Psoas muscle (tissue), 8 donors: ENCODE data around the gene GALNT14. TPM values are rescaled to one million over a fixed set of nuclear protein-coding genes. Genes with fewer than 3 reads are reported as not detected.

ENCODE experiments used
- ATAC-seq, 4 donors: fragments of 200-7000 bp; cut with Tn5 transposase; one replicate each; pipeline ENCODE4 v1.9.1; 2020; ENCODE audit warnings: moderate library complexity in 3 of 4, mild to moderate bottlenecking in 2 of 4
- DNase-seq, 2 donors: peaks; one replicate each; pipeline ENCODE4 v3.0.0-alpha.2; 2020
- H3K27ac ChIP-seq: fragments of 200-600 bp; one replicate; pipeline ENCODE4 v1.8.0; 2022
- H3K27me3 ChIP-seq, 3 donors: fragments of 200-600 bp in 1 of 3; one replicate each; pipeline versions ENCODE4 v1.6.1 to v1.8.0; 2013 to 2022; ENCODE audit warnings: low read length in 2 of 3, mild to moderate bottlenecking in 2 of 3, moderate library complexity in 1 of 3; ENCODE audit not compliant: insufficient read depth in 3 of 3
- H3K36me3 ChIP-seq, 2 donors: fragments of 200-600 bp in 1 of 2; one replicate each; pipeline versions ENCODE4 v1.6.1 to v1.8.0; 2013 to 2022; ENCODE audit warnings: low read depth in 1 of 2, mild to moderate bottlenecking in 1 of 2, moderate library complexity in 1 of 2; ENCODE audit not compliant: insufficient read depth in 1 of 2
- H3K4me1 ChIP-seq: fragments of 200-600 bp; one replicate; pipeline ENCODE4 v1.8.0; 2022
- H3K4me3 ChIP-seq: fragments of 200-600 bp; one replicate; pipeline ENCODE4 v1.8.0; 2022; ENCODE audit warnings: mild to moderate bottlenecking
- H3K9me3 ChIP-seq: fragments of 200-600 bp; one replicate; pipeline ENCODE4 v1.8.0; 2022
- whole genome bisulfite sequencing, 3 donors: extraction: QIAGEN DNeasy Blood & Tissue Kit; methylation state at CpG; one replicate each; pipeline versions ENCODE4 v1.1.6 to v1.1.7; 2013; 5-methylcytosine and 5-hydroxymethylcytosine counted together
- intact Hi-C, 2 donors: fragments of 100-400 bp; cut with DNase I; formaldehyde crosslinking; loops; one replicate each; pipeline versions ENCODE4 v1.11.0 to v1.14.2; 2022
- polyA plus RNA-seq, 3 donors: library from polyadenylated mRNA; stranded (reverse); fragments of 200-250 nt; gene quantifications; one replicate each; pipeline ENCODE4 v1.2.3, GENCODE V29; 2013
- total RNA-seq, 4 donors: library from RNA; stranded (reverse); fragmentation: NEBNext Ultra II Directional in 2 of 4; extraction: Animal tissue kit (Norgen Biotek cat#: 25700) in 2 of 4; gene quantifications; one replicate each; pipeline versions ENCODE4 v1.2.1 to v1.2.4, GENCODE V29; 2021 to 2023
- TF ChIP-seq, protein P1 (sequence below): fragments of 200-600 bp; IDR thresholded peaks from one replicate; pipeline ENCODE4 v1.8.0; 2022; ENCODE audit warnings: antibody characterized with exemption
- donor health status: healthy with polysubstance abuse.
- donor health status: DM: no; HTN: no; CAD: no; lungs with moderate emphysema.
- donor health status: Bipolar disorder and iron deficiency.
- donor health status: healthy.
- donor health status: DM: yes; HTN: yes; CAD: no.
- donor health status: DM: no; HTN: no; CAD: no.
- donor health status: DM: no; HTN: no; CAD: no.
- donor health status: DM: yes; HTN: yes; CAD: no.

Gene GALNT14
- total and polyA plus RNA-seq, 7 donors = 0.13 to 0.54 (median 0.24) TPM; not detected in 1

DNA sequence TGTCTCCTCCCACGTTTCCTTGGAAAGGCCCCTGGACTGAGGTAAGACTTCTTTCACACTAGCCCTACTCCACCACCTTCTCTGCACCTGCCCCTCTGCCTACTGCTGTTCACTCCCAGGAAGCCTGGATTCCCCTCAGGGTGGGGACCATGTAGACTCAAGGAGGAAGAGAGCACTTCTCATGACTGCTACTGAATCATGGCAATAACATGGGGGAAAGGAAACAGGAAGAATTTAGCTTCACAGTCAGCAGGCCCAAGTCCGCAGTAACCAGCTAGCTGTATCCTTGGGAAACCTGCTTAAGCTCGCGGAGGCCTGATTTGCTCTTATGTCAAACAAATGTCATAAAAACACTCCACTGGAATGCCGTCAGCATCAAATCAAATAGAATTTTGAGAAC is 204.7 kb downstream of the GALNT14 start:
- Histone ChIP-seq H3K27ac (no peak overlapping the region), H3K4me3 (no peak overlapping the region), H3K4me1 (no peaks in the 10 kb centered on the region), H3K27me3 (no peaks in the 10 kb centered on the region), H3K36me3 (no peaks in the 10 kb centered on the region), H3K9me3 (no peaks in the 10 kb centered on the region)
- WGBS, 3 donors = 72 to 75% (median 75%) methylated on average over 5 of the region's 5 CpGs
- intact Hi-C loops = no loop called here
- ATAC-seq (no peak), DNase-seq (no peak)
- TF ChIP-seq, protein P1, sequence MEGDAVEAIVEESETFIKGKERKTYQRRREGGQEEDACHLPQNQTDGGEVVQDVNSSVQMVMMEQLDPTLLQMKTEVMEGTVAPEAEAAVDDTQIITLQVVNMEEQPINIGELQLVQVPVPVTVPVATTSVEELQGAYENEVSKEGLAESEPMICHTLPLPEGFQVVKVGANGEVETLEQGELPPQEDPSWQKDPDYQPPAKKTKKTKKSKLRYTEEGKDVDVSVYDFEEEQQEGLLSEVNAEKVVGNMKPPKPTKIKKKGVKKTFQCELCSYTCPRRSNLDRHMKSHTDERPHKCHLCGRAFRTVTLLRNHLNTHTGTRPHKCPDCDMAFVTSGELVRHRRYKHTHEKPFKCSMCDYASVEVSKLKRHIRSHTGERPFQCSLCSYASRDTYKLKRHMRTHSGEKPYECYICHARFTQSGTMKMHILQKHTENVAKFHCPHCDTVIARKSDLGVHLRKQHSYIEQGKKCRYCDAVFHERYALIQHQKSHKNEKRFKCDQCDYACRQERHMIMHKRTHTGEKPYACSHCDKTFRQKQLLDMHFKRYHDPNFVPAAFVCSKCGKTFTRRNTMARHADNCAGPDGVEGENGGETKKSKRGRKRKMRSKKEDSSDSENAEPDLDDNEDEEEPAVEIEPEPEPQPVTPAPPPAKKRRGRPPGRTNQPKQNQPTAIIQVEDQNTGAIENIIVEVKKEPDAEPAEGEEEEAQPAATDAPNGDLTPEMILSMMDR = no peak

DNA sequence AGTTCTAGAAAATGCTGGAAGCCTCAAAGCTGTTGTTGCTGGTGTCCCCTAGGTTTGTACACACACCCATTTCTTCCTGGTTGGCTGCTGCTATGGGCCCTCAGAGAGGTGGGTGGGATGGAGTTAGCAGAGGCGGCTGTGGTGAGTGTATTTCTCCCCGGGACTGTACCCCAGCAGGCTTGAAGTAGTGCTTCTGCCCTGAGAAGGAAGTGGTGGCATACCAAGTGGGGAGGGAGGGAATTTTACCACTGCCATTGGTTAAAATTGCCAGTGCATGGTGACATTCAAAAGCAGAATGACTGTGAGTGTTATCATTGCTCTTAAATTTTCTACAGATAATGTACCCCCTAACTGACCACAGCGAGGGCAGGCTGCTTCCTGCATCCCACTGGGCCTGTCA is 205.4 kb downstream of the GALNT14 start:
- TF ChIP-seq, protein P1 = no peak
- no peaks in the 10 kb centered on the region for H3K4me1 ChIP-seq
- H3K4me3 ChIP-seq = no peak overlapping the region
- no peaks in the 10 kb centered on the region for H3K36me3 ChIP-seq
- no peak overlapping the region for H3K27ac ChIP-seq
- no peak for ATAC-seq
- H3K27me3 ChIP-seq = no peaks in the 10 kb centered on the region
- H3K9me3 ChIP-seq = no peaks in the 10 kb centered on the region
- WGBS, 3 donors = 74 to 86% (median 83%) methylated on average over 3 of the region's 3 CpGs
- DNase-seq = no peak
- intact Hi-C loops = no loop called here

- H3K36me3 ChIP-seq = no peaks in the 10 kb centered on the region
- 86 to 90% (median 89%) methylated on average over 19 of the region's 19 CpGs for WGBS, 3 donors
- no peak overlapping the region for H3K27ac ChIP-seq
- DNase-seq = no peak
- TF ChIP-seq, protein P1 = no peak
- no peaks in the 10 kb centered on the region for H3K4me1 ChIP-seq
- intact Hi-C loops = no loop called here
- no peak overlapping the region for H3K4me3 ChIP-seq
- ATAC-seq = no peak
- no peaks in the 10 kb centered on the region for H3K9me3 ChIP-seq
- no peaks in the 10 kb centered on the region for H3K27me3 ChIP-seq
These were observed 206.3 kb downstream of the GALNT14 start for GRCh38 chr2:30931841-30932407.

DNA sequence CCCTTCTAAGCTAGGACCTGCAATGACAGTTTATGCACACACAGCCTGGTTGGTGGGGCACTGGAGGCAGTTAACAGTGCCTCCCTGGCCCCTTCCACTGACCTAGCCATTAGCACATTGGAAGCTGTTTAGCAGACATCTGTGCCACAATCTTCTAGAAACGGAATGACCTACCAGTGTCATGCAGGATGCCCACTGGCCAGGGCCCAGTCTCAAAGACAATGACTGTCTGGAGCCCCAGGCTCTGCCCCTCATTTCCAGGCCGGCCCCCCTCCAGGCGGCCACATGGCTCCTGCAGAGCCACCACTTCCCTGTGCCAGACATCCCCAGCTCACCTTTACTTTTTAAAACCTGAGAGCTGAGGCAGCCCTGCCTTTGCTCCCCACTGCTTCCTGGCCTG is 207.5 kb downstream of the GALNT14 start:
- DNase-seq (no peak), ATAC-seq (no peak)
- Histone ChIP-seq H3K36me3 (no peaks in the 10 kb centered on the region), H3K27me3 (no peaks in the 10 kb centered on the region), H3K4me3 (no peak overlapping the region), H3K4me1 (no peaks in the 10 kb centered on the region), H3K27ac (no peak overlapping the region), H3K9me3 (no peaks in the 10 kb centered on the region)
- TF ChIP-seq, protein P1 = no peak
- 68 to 76% (median 75%) methylated on average over 3 of the region's 3 CpGs for WGBS, 3 donors
- intact Hi-C loops = no loop called here

DNA sequence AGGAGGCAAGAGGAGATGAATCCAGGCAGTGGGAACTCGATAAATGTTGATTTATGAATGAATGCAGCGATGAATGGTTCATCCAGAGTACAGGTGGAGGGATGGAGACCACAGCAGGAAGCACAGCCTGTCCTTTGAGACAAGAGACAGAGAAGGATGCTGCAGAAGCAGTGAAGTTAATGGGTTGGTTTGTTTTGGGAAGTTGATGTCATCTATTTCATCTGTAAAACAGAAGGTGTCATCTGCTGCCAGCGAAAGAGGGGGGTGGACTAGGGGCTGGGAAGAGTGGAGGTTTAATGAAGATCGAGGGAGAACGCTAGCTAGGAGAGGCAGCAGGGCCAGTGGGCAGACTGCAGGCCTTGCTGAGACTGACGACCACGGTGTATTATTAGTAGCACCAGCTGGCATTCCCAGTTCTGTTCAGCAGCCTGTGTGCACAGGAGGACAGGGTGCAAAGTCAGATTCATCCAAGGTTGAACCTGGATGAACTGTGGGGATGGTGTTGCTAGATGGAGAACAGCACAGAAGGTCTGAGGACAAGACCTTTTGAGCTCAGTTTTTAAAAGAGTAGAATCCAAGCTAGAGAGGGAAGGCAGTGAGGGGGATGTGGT is 210.7 kb downstream of the GALNT14 start:
- H3K27me3 ChIP-seq = no peaks in the 10 kb centered on the region
- no peak overlapping the region for H3K27ac ChIP-seq
- TF ChIP-seq, protein P1 = no peak
- H3K4me1 ChIP-seq = no peaks in the 10 kb centered on the region
- ATAC-seq (no peak), DNase-seq (no peak)
- intact Hi-C loops = no loop called here
- 61 to 70% (median 64%) methylated on average over 7 of the region's 7 CpGs for WGBS, 3 donors
- no peaks in the 10 kb centered on the region for H3K36me3 ChIP-seq
- no peak overlapping the region for H3K4me3 ChIP-seq
- H3K9me3 ChIP-seq = no peaks in the 10 kb centered on the region
